GM19395 (cell line): ENCODE results near the gene MAT2A.
A peak's percentile ranks its signal among the peaks of the same experiment; 100 is the strongest.
"Not testable (repeated sequence)": the region's sequence is repeated elsewhere in the genome, so short reads cannot be mapped to it uniquely, and the experiment has no call there.

Experiments
- ATAC-seq: cut with Tn5 transposase; IDR thresholded peaks from one replicate; pipeline ENCODE4 v1.9.1; 2021; ENCODE audit warnings: mild to moderate bottlenecking, moderate library complexity; ENCODE audit not compliant: unreplicated experiment

MAT2A gene

GRCh38 chr2:85547089-85547858 is 8.3 kb downstream of the MAT2A start:
- no peak for ATAC-seq

- no peak for ATAC-seq
Observed at GRCh38 chr2:85547859-85548607, 9.1 kb downstream of the MAT2A start.

GRCh38 chr2:85548608-85548900 is 9.6 kb downstream of the MAT2A start:
- ATAC-seq = no peak

GRCh38 chr2:85549095-85549494 is 10.1 kb downstream of the MAT2A start:
- ATAC-seq = no peak

- no peak for ATAC-seq
Observed at GRCh38 chr2:85549826-85550225, 10.9 kb downstream of the MAT2A start.

GRCh38 chr2:85550486-85550885 is 11.5 kb downstream of the MAT2A start:
- ATAC-seq = no peak

GRCh38 chr2:85551698-85552678 is 13.0 kb downstream of the MAT2A start:
- peak; percentile 74 for ATAC-seq

- ATAC-seq = no peak
Observed at GRCh38 chr2:85553184-85553583, 14.2 kb downstream of the MAT2A start.

GRCh38 chr2:85554980-85555612 is 16.1 kb downstream of the MAT2A start:
- ATAC-seq = no peak

- ATAC-seq = no peak
Observed at GRCh38 chr2:85557130-85557529, 18.2 kb downstream of the MAT2A start.

- ATAC-seq = no peak
Observed at GRCh38 chr2:85558160-85558559, 19.2 kb downstream of the MAT2A start.

- not testable (repeated sequence) for ATAC-seq
Observed at GRCh38 chr2:85560403-85560726, 21.4 kb downstream of the MAT2A start.

GRCh38 chr2:85560812-85561279 is 21.9 kb downstream of the MAT2A start:
- ATAC-seq = peak; percentile 25

GRCh38 chr2:85561280-85562212 is 22.6 kb downstream of the MAT2A start, which contains the start of gene GGCX:
Gene GGCX, minus strand, starts transcription at chr2:85561493. Its CDS starts 65 bp downstream, at chr2:85561428.
- peak; percentile 90 for ATAC-seq

GRCh38 chr2:85564144-85564563 is 25.2 kb downstream of the MAT2A start:
- no peak for ATAC-seq

GRCh38 chr2:85566265-85566664 is 27.3 kb downstream of the MAT2A start:
- ATAC-seq = no peak

- ATAC-seq = no peak
Observed at GRCh38 chr2:85575739-85576138, 36.8 kb downstream of the MAT2A start.

GRCh38 chr2:85577063-85577385 is 38.1 kb downstream of the MAT2A start:
- no peak for ATAC-seq

GRCh38 chr2:85577386-85578242 is 38.6 kb downstream of the MAT2A start, which contains the start of gene VAMP8:
Gene VAMP8, plus strand, starts transcription at chr2:85577586. Its CDS starts 61 bp downstream, at chr2:85577647.
- ATAC-seq = peak; percentile 60
